Activated T-cell treated with anti-CD3 and anti-CD28 coated beads, Interleukin-2, amount 50 U/mL, for 72 hours (primary cell): Measurements from ENCODE around the gene C12orf50. TPM values are rescaled to one million over a fixed set of nuclear protein-coding genes. Genes with fewer than 3 reads are reported as not detected.

ENCODE experiments used
- ATAC-seq, 2 donors: fragments of 150-1000 bp; cut with Tn5 transposase; replicated peaks in 1 of 2; 2 replicates each; pipeline ENCODE4 v1.10.0; 2021; ENCODE audit warnings: moderate library complexity in 2 of 2, mild to moderate bottlenecking in 1 of 2
- DNase-seq, 2 donors: peaks; one replicate each; pipeline ENCODE4 v3.0.0; 2021 to 2022; ENCODE audit warnings: mixed read lengths in 1 of 2
- H3K27ac Mint-ChIP-seq: one replicate; pipeline ENCODE4 v1.8.0; 2022; ENCODE audit warnings: mild to moderate bottlenecking, moderate library complexity, mixed read lengths
- H3K27me3 Mint-ChIP-seq: one replicate; pipeline ENCODE4 v1.8.0; 2022; ENCODE audit warnings: low read depth, mixed read lengths
- H3K36me3 Mint-ChIP-seq, 2 donors: one replicate each; pipeline ENCODE4 v1.8.0; 2022; ENCODE audit warnings: mixed read lengths in 2 of 2, mild to moderate bottlenecking in 1 of 2; ENCODE audit not compliant: insufficient read depth in 2 of 2
- H3K4me1 Mint-ChIP-seq: one replicate; pipeline ENCODE4 v1.8.0; 2022; ENCODE audit warnings: low read depth, mixed read lengths
- H3K4me3 Mint-ChIP-seq, 2 donors: one replicate each; pipeline ENCODE4 v1.8.0; 2022; ENCODE audit warnings: mild to moderate bottlenecking in 2 of 2, mixed read lengths in 2 of 2, moderate library complexity in 2 of 2
- H3K9me3 Mint-ChIP-seq, 2 donors: one replicate each; pipeline ENCODE4 v1.8.0; 2022; ENCODE audit warnings: mixed read lengths in 2 of 2
- total RNA-seq, 2 donors: library from RNA; stranded (reverse); gene quantifications; one replicate each; pipeline ENCODE4 v1.2.3, GENCODE V29; 2022

Gene C12orf50
- total RNA-seq, 2 donors from 2014 or later, result 0.12 to 0.36 TPM

DNA sequence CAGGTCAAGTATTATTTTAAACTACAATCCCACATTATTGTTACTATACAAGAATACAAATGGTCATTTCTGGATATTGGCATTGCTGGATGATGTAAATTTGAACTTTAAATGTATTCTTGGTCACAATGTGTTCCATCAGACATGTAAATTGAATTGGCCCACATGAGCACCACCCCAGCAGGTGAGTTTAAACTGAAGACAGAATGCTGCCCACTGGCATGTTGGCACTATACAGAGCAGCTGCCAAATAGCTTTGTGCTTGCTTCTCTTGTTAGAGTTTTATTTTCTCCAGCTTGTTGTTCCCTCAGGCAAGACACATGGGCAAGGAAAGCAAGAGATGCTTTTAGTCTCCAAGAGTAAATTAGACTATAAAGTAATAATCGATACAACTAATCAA lies 98.6 kb downstream of the C12orf50 start:
- Mint-ChIP-seq H3K9me3 (no peaks in the 10 kb centered on the region), H3K27ac (no peak overlapping the region), H3K4me1 (no peaks in the 10 kb centered on the region)

More for the DNA sequence above, 98.6 kb downstream of the C12orf50 start:
- ATAC-seq, result no peak
- Mint-ChIP-seq H3K27me3 (no peaks in the 10 kb centered on the region), H3K4me3 (no peak overlapping the region), H3K36me3 (no peaks in the 10 kb centered on the region)
- DNase-seq, result no peak

Other genes with a start within 250 kb of the C12orf50 start
- 10 to 100 TPM; 14.1 to 14.3 TPM for gene CEP290, start 112.7 kb upstream of the C12orf50 start, total RNA-seq
- gene TMTC3, start 112.9 kb upstream of the C12orf50 start, total RNA-seq, result 1 to 10 TPM; 7.3 to 9.8 TPM